ENCODE results near the gene EFCAB5.

DNA sequence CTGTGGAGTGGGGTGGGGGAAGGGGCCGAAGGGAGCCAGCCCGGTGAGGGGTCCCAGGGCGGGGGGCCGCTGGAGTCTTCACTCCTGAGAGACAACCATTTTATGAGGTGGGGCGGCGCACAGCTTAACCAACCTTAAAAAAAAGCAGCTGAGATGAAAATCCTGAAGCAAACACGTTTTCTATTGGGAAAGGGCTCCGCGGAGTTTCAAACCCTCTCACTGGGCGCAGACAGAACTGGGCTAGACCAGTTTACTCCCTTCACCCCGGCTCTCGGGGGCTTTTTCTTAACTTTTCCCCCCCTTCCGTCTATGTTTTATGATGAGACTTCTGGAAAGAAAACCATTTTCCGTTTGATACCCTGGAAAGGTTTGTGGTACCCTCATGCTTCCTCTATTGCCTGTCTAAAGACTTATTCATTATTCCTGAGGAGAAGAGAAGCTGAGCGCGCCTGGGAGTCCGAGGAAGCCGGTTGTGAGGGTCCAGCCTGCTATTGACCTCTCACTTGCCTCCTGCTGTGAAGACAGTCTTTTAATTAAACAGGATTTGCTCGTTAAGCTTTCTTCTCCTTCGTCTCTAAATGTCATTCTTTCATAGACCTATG is 10.9 kb upstream of the EFCAB5 start:
- TF ChIP-seq, protein P1, sequence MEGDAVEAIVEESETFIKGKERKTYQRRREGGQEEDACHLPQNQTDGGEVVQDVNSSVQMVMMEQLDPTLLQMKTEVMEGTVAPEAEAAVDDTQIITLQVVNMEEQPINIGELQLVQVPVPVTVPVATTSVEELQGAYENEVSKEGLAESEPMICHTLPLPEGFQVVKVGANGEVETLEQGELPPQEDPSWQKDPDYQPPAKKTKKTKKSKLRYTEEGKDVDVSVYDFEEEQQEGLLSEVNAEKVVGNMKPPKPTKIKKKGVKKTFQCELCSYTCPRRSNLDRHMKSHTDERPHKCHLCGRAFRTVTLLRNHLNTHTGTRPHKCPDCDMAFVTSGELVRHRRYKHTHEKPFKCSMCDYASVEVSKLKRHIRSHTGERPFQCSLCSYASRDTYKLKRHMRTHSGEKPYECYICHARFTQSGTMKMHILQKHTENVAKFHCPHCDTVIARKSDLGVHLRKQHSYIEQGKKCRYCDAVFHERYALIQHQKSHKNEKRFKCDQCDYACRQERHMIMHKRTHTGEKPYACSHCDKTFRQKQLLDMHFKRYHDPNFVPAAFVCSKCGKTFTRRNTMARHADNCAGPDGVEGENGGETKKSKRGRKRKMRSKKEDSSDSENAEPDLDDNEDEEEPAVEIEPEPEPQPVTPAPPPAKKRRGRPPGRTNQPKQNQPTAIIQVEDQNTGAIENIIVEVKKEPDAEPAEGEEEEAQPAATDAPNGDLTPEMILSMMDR (IDR thresholded peaks at IDR 0.05) = no peak
- TF ChIP-seq, protein P2, sequence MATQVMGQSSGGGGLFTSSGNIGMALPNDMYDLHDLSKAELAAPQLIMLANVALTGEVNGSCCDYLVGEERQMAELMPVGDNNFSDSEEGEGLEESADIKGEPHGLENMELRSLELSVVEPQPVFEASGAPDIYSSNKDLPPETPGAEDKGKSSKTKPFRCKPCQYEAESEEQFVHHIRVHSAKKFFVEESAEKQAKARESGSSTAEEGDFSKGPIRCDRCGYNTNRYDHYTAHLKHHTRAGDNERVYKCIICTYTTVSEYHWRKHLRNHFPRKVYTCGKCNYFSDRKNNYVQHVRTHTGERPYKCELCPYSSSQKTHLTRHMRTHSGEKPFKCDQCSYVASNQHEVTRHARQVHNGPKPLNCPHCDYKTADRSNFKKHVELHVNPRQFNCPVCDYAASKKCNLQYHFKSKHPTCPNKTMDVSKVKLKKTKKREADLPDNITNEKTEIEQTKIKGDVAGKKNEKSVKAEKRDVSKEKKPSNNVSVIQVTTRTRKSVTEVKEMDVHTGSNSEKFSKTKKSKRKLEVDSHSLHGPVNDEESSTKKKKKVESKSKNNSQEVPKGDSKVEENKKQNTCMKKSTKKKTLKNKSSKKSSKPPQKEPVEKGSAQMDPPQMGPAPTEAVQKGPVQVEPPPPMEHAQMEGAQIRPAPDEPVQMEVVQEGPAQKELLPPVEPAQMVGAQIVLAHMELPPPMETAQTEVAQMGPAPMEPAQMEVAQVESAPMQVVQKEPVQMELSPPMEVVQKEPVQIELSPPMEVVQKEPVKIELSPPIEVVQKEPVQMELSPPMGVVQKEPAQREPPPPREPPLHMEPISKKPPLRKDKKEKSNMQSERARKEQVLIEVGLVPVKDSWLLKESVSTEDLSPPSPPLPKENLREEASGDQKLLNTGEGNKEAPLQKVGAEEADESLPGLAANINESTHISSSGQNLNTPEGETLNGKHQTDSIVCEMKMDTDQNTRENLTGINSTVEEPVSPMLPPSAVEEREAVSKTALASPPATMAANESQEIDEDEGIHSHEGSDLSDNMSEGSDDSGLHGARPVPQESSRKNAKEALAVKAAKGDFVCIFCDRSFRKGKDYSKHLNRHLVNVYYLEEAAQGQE (IDR thresholded peaks at IDR 0.05; ENCODE audit: insufficient read depth in 1 of 2, low read depth in 2 of 2, low read length in 1 of 2) = no peak
- no peak for TF ChIP-seq SIN3A (IDR thresholded peaks at IDR 0.05; ENCODE audit: borderline replicate concordance, insufficient read depth, low read depth, low read length)
- no peak for TF ChIP-seq POLR2AphosphoS5 (IDR thresholded peaks at IDR 0.05; ENCODE audit: low read depth, low read length)
